A549 (cell line): ENCODE data around the gene KLHL29. TPM values are rescaled to one million over a fixed set of nuclear protein-coding genes. Genes with fewer than 3 reads are reported as not detected.

Source experiments
- ATAC-seq, 2 experiments: fragments of 200-7000 bp in 1 of 2; fragments of >200 bp in 1 of 2; cut with Nextera tagmentation in 1 of 2; cut with Tn5 transposase in 1 of 2; 3 replicates each; pipeline versions ENCODE4 v1.8.0 to v1.9.1; 2018 to 2020; ENCODE audit warnings: mild to moderate bottlenecking in 1 of 2, moderate library complexity in 1 of 2
- CTCF ChIA-PET: fragments of 300-600 bp; sonication (Branson Sonifier 250); formaldehyde crosslinking; extraction: SDS; loops from one replicate; lab custom pipeline; 2021; ENCODE audit warnings: antibody characterized with exemption, inconsistent platforms; lab: Yijun Ruan, JAX
- POLR2A ChIA-PET: fragments of 350-600 bp; formaldehyde crosslinking; extraction: SDS; loops from one replicate; lab custom pipeline; 2021; ENCODE audit warnings: antibody characterized with exemption, inconsistent platforms; lab: Yijun Ruan, JAX
- DNase-seq, 2 experiments: peaks; one replicate each; pipeline versions ENCODE4 v3.0.0 to v3.0.0-alpha.2; 2011 to 2016; ENCODE audit warnings: low read depth in 1 of 2, low spot score in 1 of 2
- FAIRE-seq: peaks from 2 replicates; lab custom pipeline; 2011; peaks lifted over from hg19 to GRCh38; lab: Jason Lieb, UNC
- H3K27ac ChIP-seq, 2 experiments: fragments of >200 bp; sonication (Bioruptor Twin); formaldehyde crosslinking; 3 replicates each; pipeline ENCODE4 v1.5.1; 2016 to 2017
- H3K4me1 ChIP-seq: fragments of >200 bp; sonication (Bioruptor Twin); formaldehyde crosslinking; 3 replicates; pipeline ENCODE4 v1.6.1; 2016
- H3K4me2 ChIP-seq: fragments of >200 bp; sonication (Bioruptor Twin); formaldehyde crosslinking; 3 replicates; pipeline ENCODE4 v1.6.1; 2016
- H3K4me3 ChIP-seq: fragments of >200 bp; sonication (Bioruptor Twin); formaldehyde crosslinking; 3 replicates; pipeline ENCODE4 v1.5.1; 2016
- H3K9me3 ChIP-seq: fragments of >200 bp; sonication (Bioruptor Twin); formaldehyde crosslinking; 3 replicates; pipeline ENCODE4 v1.6.1; 2016
- CEBPB ChIP-seq, 2 experiments: fragments of >200 bp in 1 of 2; sonication (Bioruptor Twin) in 1 of 2; formaldehyde crosslinking in 1 of 2; IDR thresholded peaks; 2 replicates each; pipeline ENCODE4 v1.6.1; 2012 to 2016
- EHF ChIP-seq: fragments of 250-450 bp; sonication (Bioruptor Pico); IDR thresholded peaks from 2 replicates; pipeline ENCODE4 v1.5.0; 2020; ENCODE audit warnings: mild to moderate bottlenecking
- EHMT2 ChIP-seq: fragments of 200-600 bp; sonication (generic); IDR thresholded peaks from 2 replicates; pipeline ENCODE4 v1.6.1; 2016; ENCODE audit warnings: antibody characterized with exemption, low read depth, mild to moderate bottlenecking, moderate library complexity
- EP300 ChIP-seq, 2 experiments: fragments of >200 bp; sonication (Bioruptor Twin); formaldehyde crosslinking; IDR thresholded peaks; 2 replicates in 1 of 2; 3 replicates in 1 of 2; pipeline ENCODE4 v1.6.1; 2016 to 2017
- FOSB ChIP-seq: fragments of 250-450 bp; sonication (Bioruptor Pico); IDR thresholded peaks from 2 replicates; pipeline ENCODE4 v1.5.0; 2020; ENCODE audit warnings: mild to moderate bottlenecking, moderate library complexity
- FOSL2 ChIP-seq, 2 experiments: fragments of 450-650 bp in 1 of 2; fragments of >200 bp in 1 of 2; sonication (Bioruptor Twin) in 1 of 2; formaldehyde crosslinking; IDR thresholded peaks; 2 replicates each; pipeline versions ENCODE4 v1.5.0 to v1.6.1; 2016 to 2020; ENCODE audit warnings: mild to moderate bottlenecking in 1 of 2, moderate library complexity in 1 of 2
- HEYL ChIP-seq: fragments of 250-450 bp; sonication (Bioruptor Pico); IDR thresholded peaks from 2 replicates; pipeline ENCODE4 v1.8.0; 2021; ENCODE audit warnings: mild to moderate bottlenecking, moderate library complexity
- HOXB13 ChIP-seq: fragments of 250-450 bp; sonication (Bioruptor Pico); IDR thresholded peaks from 2 replicates; pipeline ENCODE4 v1.5.0; 2020; ENCODE audit warnings: low read depth, mild to moderate bottlenecking, moderate library complexity
- JUN ChIP-seq, 2 experiments: fragments of >200 bp; sonication (Bioruptor Twin); formaldehyde crosslinking; IDR thresholded peaks; 2 replicates in 1 of 2; 3 replicates in 1 of 2; pipeline ENCODE4 v1.6.1; 2016 to 2017
- JUNB ChIP-seq: fragments of >200 bp; sonication (Bioruptor Twin); formaldehyde crosslinking; IDR thresholded peaks from 2 replicates; pipeline ENCODE4 v1.6.1; 2016
- KDM5A ChIP-seq: fragments of 200-600 bp; sonication (generic); IDR thresholded peaks from 2 replicates; pipeline ENCODE4 v1.6.1; 2016; ENCODE audit warnings: antibody characterized with exemption, mild to moderate bottlenecking
- MAFK ChIP-seq: fragments of 450-650 bp; IDR thresholded peaks from 2 replicates; pipeline ENCODE4 v1.6.1; 2014; ENCODE audit not compliant: partially characterized antibody
- MAX ChIP-seq: IDR thresholded peaks from 2 replicates; pipeline ENCODE4 v1.6.1; 2012
- MYC ChIP-seq: IDR thresholded peaks from 2 replicates; pipeline ENCODE4 v1.6.1; 2012; ENCODE audit warnings: mild to moderate bottlenecking, inconsistent platforms, low read length, improper control_type of control experiment, borderline replicate concordance
- NFE2L2 ChIP-seq: fragments of 150-350 bp; conservative IDR thresholded peaks from 2 replicates; pipeline ENCODE4 v1.6.1; 2014; ENCODE audit warnings: low read length
- NR3C1 ChIP-seq: fragments of >200 bp; sonication (Bioruptor Twin); formaldehyde crosslinking; IDR thresholded peaks from 3 replicates; pipeline ENCODE4 v1.6.1; 2017
- RARB ChIP-seq: fragments of 250-450 bp; sonication (Bioruptor Pico); IDR thresholded peaks from 2 replicates; pipeline ENCODE4 v1.8.0; 2021; ENCODE audit warnings: mild to moderate bottlenecking, moderate library complexity
- RCOR1 ChIP-seq: fragments of 150-350 bp; IDR thresholded peaks from 2 replicates; pipeline ENCODE4 v1.6.1; 2014; ENCODE audit warnings: antibody characterized with exemption, low read length, low read depth
- RNF2 ChIP-seq: fragments of 200-600 bp; sonication (generic); IDR thresholded peaks from 2 replicates; pipeline ENCODE4 v1.6.1; 2016; ENCODE audit warnings: low read depth, mild to moderate bottlenecking, antibody characterized with exemption, moderate library complexity, borderline replicate concordance
- TFCP2L1 ChIP-seq: fragments of 250-450 bp; sonication (Bioruptor Pico); IDR thresholded peaks from 2 replicates; pipeline ENCODE4 v1.5.0; 2021; ENCODE audit warnings: mild to moderate bottlenecking
- TP53 ChIP-seq: fragments of 250-450 bp; sonication (Bioruptor Pico); IDR thresholded peaks from 2 replicates; pipeline ENCODE4 v1.5.0; 2021; ENCODE audit warnings: mild to moderate bottlenecking, moderate library complexity
- ZFP36 ChIP-seq: fragments of 450-650 bp; IDR thresholded peaks from 2 replicates; pipeline ENCODE4 v1.6.1; 2014; ENCODE audit warnings: borderline replicate concordance; ENCODE audit not compliant: partially characterized antibody
- WGBS: methylation state at CpG from one replicate; pipeline ENCODE4 v1.1.6; 2017; ENCODE audit errors: missing lambda C conversion rate; 5-methylcytosine and 5-hydroxymethylcytosine counted together
- polyA plus RNA-seq, 4 experiments: library from polyadenylated mRNA; depleted of rRNA in 3 of 4; stranded (reverse); fragments of >200 nt; fragmentation: RNase III in 1 of 4; extraction: RNeasy Plus Mini Kit Qiagen cat#74134 plus additional on column Dnase treatment in 1 of 4; gene quantifications; 2 replicates in 3 of 4; 3 replicates in 1 of 4; pipeline ENCODE4 v1.2.3, GENCODE V29; 2011 to 2017
- TF ChIP-seq, protein P1 (sequence below): fragments of >200 bp; sonication (Bioruptor Twin); formaldehyde crosslinking; IDR thresholded peaks from 2 replicates; pipeline ENCODE4 v1.6.1; 2016

Gene KLHL29
- polyA plus RNA-seq, 2 of the 4 experiments (the other 2 are of a cell fraction) = 1.3 to 2.5 TPM

GRCh38 chr2:23411752-23412431 lies 26.9 kb downstream of the KLHL29 start:
- Histone ChIP-seq H3K9me3 (no peaks in the 10 kb centered on the region), H3K4me2 (peak overlapping the region; percentile 37), H3K27ac (no peak overlapping the region), H3K4me1 (peaks cover 18% of the 10 kb centered on the region; the same call in 2 of the 3 replicates), H3K4me3 (no peak overlapping the region)
- no peak for TF ChIP-seq HEYL (CRISPR knock-in tag)
- TF ChIP-seq FOSL2 (IDR thresholded peaks at IDR 0.05) = no peak
- TF ChIP-seq FOSL2 (CRISPR knock-in tag; IDR thresholded peaks at IDR 0.05) = peak; percentile 17; the same call in 1 of the 2 replicates
- TF ChIP-seq JUNB = no peak
- CTCF ChIA-PET = interaction anchor here (0.7 to 1.2 kb wide), 2 partner anchors 12 to 154 kb away, joined by 3 read pairs; no protein-coding TSS in a partner anchor
- POLR2A ChIA-PET = no interaction called here
- whole genome bisulfite sequencing = 64% methylated on average over 9 of the region's 9 CpGs
- no peak for FAIRE-seq
- ATAC-seq = peak in 1 of 2 experiments; percentile 36; a peak in 3 of 6 replicates
- no peak for DNase-seq

DNA sequence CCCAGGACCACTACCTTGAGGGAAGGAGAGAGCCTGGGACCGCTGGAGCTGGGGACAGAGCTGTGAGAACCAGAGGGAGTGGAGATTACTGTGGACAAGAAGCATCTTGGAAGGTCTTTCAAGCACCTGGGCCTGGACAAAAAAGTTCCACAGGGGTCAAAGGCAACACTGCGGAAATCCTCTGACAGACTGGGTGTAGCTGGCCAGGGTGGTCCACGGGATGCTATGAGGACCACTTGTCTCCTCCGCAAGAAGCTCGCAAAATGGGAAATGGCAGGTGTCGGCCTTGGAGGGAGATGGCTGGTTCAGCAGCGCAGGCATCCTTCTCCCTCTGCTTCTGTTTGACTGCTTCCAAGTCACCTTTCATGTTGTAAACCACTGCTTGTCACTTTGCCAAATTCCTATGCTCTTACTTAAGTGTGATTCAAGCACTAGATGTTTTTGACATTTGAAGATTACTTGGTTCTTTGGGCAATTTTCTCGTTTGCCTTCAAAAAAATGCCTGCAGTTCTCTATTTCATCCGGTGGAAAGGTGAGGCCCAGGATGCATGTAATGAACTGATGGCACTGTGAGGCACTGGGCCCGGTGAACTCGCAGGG lies 27.7 kb downstream of the KLHL29 start:
- ATAC-seq (no peak), FAIRE-seq (no peak), DNase-seq (no peak)
- Histone ChIP-seq H3K4me2 (peak overlapping the region; percentile 37; the same call in 1 of the 3 replicates), H3K4me3 (no peak overlapping the region), H3K4me1 (peaks cover 18% of the 10 kb centered on the region; the same call in 2 of the 3 replicates), H3K9me3 (no peaks in the 10 kb centered on the region), H3K27ac (no peak overlapping the region)
- TF ChIP-seq, protein P1, sequence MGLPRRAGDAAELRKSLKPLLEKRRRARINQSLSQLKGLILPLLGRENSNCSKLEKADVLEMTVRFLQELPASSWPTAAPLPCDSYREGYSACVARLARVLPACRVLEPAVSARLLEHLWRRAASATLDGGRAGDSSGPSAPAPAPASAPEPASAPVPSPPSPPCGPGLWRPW = no peak
- no peak for TF ChIP-seq CEBPB (IDR thresholded peaks at IDR 0.05)
- TF ChIP-seq EHF = no peak
- TF ChIP-seq MAFK = no peak
- TF ChIP-seq HEYL (CRISPR knock-in tag) = no peak
- no peak for TF ChIP-seq KDM5A
- no peak for TF ChIP-seq TP53
- no peak for TF ChIP-seq TFCP2L1
- TF ChIP-seq RNF2 = no peak
- TF ChIP-seq HOXB13 (CRISPR knock-in tag) = no peak
- TF ChIP-seq FOSB = no peak
- no peak for TF ChIP-seq RCOR1
- TF ChIP-seq ZFP36 = no peak
- TF ChIP-seq RARB (CRISPR knock-in tag) = no peak
- no peak for TF ChIP-seq JUN (IDR thresholded peaks at IDR 0.05)
- no peak for TF ChIP-seq NFE2L2
- 61% methylated on average over 11 of the region's 11 CpGs for WGBS
- CTCF ChIA-PET = no interaction called here
- POLR2A ChIA-PET = no interaction called here

DNA sequence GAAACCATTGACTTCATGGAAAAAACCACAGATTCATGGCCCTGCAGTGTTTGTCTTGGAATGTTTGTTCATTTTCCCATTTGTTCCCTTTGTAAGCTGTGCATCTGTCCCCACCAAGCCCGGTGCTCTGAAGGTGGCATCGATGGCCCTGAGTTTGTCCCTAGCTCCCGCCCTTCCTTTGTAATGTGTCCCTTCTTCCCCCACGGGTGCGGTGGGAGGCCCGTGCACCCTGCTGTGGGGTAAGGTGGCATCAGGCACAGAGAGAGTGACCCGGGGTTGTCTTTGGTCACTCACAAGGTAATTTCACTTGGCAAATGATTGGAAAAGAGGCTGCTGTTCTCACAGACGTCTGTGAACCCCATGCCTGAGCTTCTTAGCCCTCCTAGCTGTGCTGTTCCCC lies 28.7 kb downstream of the KLHL29 start:
- ATAC-seq = no peak
- ChIA-PET CTCF (interaction anchor here (0.5 to 1.8 kb wide), 3 partner anchors 10 to 284 kb away, joined by 3 to 5 read pairs (median 4); no protein-coding TSS in a partner anchor), POLR2A (no interaction called here)
- Histone ChIP-seq H3K4me3 (no peak overlapping the region), H3K9me3 (no peaks in the 10 kb centered on the region), H3K27ac (no peak overlapping the region), H3K4me2 (no peak overlapping the region), H3K4me1 (peaks cover 22% of the 10 kb centered on the region; the same call in 2 of the 3 replicates)
- WGBS = 80% methylated on average over 8 of the region's 8 CpGs
- no peak for DNase-seq
- no peak for FAIRE-seq
- TF ChIP-seq JUN (IDR thresholded peaks at IDR 0.05) (no peak), MYC (no peak), KDM5A (no peak), TFCP2L1 (no peak), EP300 (IDR thresholded peaks at IDR 0.05) (no peak), NR3C1 (no peak), EHMT2 (no peak), MAX (no peak)
